ACHN (cell line): ENCODE measurements around the gene MOSMO.
A peak's percentile ranks its signal among the peaks of the same experiment; 100 is the strongest.

Source experiments
- DNase-seq: peaks from one replicate; pipeline ENCODE4 v3.0.0-alpha.2; 2015
- in situ Hi-C: cut with HindIII; loops from 2 replicates; pipeline ENCODE4 v1.10.0; 2017; ENCODE audit warnings: low sequenced_read_pairs, low pct_ligation_motif_present, low pct_unique_long_range_greater_than_20kb

The MOSMO gene

GRCh38 chr16:22073350-22073749 is 65.4 kb downstream of the MOSMO start:
- in situ Hi-C loops = no loop called here
- no peak for DNase-seq

DNA sequence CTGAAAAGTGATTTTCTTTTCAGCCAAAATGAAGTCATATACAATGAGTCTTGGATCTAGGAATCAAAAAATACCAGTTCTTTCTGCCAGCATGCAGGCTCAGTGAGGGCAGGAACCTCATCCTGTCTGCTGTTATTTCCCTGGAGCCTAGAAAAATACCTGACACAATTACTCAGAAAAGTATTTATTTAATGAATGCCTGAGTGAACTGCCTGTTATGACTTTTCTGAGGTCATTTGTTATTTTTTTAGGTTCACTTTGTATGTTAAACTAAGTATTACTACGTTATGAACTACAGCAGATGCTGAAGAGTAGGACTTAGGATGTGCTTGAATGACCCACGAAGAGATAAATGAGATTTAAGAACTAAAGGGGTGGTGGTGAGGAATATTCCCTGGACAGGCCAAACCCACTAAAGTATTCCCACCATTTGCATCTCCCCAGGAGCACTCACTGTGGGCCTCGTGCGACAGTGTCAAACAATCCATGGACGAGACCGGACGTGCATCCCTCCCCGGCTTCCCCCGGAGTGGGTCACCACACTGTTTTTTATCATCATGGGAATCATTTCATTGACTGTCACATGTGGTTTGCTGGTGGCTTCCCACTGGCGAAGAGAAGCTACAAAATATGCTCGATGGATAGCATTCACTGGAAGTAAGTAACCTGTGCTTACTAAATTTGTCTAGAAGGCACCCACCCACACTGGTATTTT is 67.3 kb downstream of the MOSMO start:
- in situ Hi-C loops = loop anchor here (25.0 kb wide), 2 partner anchors 88 to 112 kb away; no protein-coding TSS in a partner anchor
- no peak for DNase-seq

DNA sequence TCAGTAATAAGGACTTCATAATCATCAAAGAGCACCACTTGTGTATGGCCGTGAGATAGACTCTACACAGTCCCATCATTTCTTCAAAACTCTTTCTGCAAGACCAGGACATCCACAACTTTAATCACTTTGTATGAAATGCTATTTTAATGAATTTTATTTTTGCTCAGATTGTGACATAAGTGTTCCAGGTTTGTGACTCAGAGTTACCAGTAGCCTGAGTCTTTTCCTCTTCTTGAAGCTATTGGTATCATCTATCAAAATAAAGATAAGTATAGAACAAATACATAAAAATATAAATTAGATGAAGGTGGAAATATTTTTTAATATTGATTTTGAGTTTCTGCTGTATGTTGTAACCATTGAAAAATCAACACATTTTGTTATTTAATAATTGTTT is 67.9 kb downstream of the MOSMO start:
- DNase-seq = no peak
- in situ Hi-C loops = loop anchor here (25.0 kb wide), 2 partner anchors 88 to 112 kb away; no protein-coding TSS in a partner anchor

GRCh38 chr16:22077700-22078313 is 69.9 kb downstream of the MOSMO start:
- in situ Hi-C loops = loop anchor here (25.0 kb wide), 2 partner anchors 91 to 109 kb away; no protein-coding TSS in a partner anchor
- DNase-seq = peak; percentile 55

DNA sequence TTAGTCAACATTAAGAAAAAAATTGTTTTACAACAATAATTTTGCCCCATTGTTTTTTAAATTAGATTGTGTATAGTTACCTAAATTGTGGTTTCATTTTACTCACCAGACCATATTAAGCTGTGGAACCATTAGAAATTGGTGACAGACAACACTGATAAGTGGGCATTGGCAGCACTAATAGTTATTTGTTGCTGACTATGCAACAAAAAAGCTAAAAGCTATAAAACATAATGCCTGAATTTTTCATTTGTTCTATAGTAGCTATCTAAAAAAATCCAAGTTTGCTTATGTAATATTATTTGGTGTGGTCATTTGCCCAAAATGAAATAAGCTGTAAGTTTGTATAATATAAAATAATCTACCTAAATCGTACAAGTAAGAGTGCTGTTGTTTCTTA is 70.7 kb downstream of the MOSMO start:
- no peak for DNase-seq
- in situ Hi-C loops = loop anchor here (25.0 kb wide), 2 partner anchors 91 to 109 kb away; no protein-coding TSS in a partner anchor

- DNase-seq = no peak
- in situ Hi-C loops = loop anchor here (25.0 kb wide), 2 partner anchors 94 to 106 kb away; no protein-coding TSS in a partner anchor
Observed at GRCh38 chr16:22081050-22081449, 73.1 kb downstream of the MOSMO start.

- in situ Hi-C loops = loop anchor here (25.0 kb wide), 2 partner anchors 99 to 101 kb away; no protein-coding TSS in a partner anchor
- DNase-seq = no peak
Observed at GRCh38 chr16:22086440-22086839, 78.5 kb downstream of the MOSMO start.

DNA sequence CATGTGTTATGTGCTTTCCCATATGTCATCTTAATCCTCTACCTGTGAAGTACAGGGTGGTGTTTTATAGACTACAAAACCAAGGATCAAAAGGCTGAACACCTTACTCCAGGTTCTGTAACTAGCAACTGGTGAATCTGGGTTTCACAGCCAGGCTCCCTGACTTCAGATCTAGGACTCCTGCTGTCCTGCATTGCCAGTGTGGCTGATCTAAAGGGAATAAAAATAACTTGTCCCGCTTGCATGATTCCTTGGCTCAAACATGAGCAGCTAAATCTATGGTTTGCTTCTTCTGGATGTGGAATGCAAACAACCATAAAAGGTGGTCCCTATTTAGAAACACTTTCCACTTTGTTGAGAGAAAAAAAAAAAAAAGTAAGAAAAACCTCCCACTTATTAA is 80.7 kb downstream of the MOSMO start:
- no peak for DNase-seq
- in situ Hi-C loops = loop anchor here (25.0 kb wide), 2 partner anchors 99 to 101 kb away; no protein-coding TSS in a partner anchor

DNA sequence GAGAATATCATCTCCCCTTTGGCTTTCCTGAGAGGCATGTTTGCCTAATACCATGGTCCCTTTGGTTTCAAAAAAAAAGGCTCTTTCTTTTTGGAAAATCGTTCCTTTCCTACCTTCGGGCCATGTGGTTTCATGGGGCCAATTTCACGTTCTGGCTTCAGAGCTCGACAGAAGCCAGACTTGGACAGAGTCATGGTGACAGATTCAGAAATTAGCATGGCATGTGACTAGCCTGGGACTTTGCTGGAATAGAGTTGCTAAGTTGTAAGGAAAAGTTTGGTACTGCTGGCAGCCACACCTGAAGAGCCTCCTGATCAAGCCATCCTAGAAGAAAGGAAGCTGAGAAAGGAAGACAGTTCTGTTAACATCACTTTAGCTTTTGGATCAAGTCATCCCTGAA is 82.0 kb downstream of the MOSMO start:
- in situ Hi-C loops = loop anchor here (25.0 kb wide), 2 partner anchors 97 to 103 kb away; no protein-coding TSS in a partner anchor
- DNase-seq = no peak

- no peak for DNase-seq
- in situ Hi-C loops = loop anchor here (25.0 kb wide), 2 partner anchors 96 to 104 kb away; no protein-coding TSS in a partner anchor
Observed at GRCh38 chr16:22091721-22092120, 83.8 kb downstream of the MOSMO start.

DNA sequence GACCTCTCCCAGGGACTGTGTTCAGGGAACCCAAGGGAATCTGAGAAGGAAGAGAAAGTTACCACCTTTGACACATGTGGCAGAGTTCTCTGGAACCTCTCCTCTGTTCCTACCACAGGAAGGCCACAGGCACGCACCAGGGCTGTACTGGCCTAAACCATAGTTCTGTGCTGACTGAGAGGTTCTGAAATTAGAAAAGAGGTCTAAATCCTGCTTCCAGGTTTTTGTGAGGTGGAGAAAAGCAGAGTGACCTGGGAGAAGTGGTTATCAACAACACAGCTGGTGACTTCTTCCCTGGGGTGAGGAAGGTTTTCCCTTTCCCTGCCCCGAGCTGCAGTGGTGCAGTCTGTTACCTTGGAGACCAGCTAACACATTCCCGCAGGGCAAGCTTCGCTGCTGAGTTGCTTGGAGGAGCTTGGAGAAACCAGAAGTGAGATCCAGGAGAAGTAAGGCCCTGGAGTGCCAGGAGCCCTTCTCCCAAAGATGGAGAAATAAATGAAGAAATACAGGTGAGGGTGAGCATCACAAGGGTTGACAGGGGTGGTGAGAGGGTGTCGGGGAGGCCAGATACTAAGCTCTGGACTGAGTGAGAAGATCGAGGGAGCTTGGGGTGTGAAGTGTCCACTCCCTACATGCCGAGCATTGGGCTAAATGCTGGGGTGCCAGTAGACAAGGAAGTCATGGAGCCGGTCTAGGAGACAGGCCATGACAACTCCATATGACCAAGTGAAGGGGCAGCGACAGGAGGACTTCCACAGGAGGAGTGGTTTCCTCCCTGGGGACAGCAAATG is 84.4 kb downstream of the MOSMO start, which contains the start of gene VWA3A:
VWA3A (plus strand) TSS at position 399 of the 791 bp plus-strand sequence; CDS start at position 496, 97 bp downstream.
- in situ Hi-C loops = loop anchor here (25.0 kb wide), 2 partner anchors 95 to 105 kb away; no protein-coding TSS in a partner anchor

DNA sequence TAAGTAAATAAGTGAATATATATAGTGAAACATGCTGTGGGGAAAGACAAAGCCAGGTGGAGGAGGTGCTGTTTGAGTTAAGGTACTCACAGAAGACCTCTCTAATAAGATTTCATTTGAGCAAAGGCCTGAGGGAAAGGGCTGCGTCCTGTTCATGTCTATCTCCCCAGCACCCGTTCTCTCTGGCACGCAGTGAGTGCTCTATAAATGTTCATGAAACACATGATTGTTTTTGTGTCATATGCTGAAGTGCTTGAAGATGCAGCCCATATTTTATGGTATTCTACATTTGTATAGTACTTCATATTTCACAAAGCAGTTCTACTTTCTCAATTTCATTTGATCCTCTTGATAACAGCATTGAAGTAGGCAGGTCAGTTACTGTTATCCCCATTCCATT is 85.4 kb downstream of the MOSMO start:
- in situ Hi-C loops = loop anchor here (25.0 kb wide), 2 partner anchors 94 to 106 kb away; no protein-coding TSS in a partner anchor
- DNase-seq = no peak

More for the DNA sequence above, 84.4 kb downstream of the MOSMO start, which contains the start of gene VWA3A:
- DNase-seq = no peak

- no peak for DNase-seq
- in situ Hi-C loops = loop anchor here (25.0 kb wide), 2 partner anchors 93 to 107 kb away; no protein-coding TSS in a partner anchor
Observed at GRCh38 chr16:22093996-22094395, 86.1 kb downstream of the MOSMO start.

DNA sequence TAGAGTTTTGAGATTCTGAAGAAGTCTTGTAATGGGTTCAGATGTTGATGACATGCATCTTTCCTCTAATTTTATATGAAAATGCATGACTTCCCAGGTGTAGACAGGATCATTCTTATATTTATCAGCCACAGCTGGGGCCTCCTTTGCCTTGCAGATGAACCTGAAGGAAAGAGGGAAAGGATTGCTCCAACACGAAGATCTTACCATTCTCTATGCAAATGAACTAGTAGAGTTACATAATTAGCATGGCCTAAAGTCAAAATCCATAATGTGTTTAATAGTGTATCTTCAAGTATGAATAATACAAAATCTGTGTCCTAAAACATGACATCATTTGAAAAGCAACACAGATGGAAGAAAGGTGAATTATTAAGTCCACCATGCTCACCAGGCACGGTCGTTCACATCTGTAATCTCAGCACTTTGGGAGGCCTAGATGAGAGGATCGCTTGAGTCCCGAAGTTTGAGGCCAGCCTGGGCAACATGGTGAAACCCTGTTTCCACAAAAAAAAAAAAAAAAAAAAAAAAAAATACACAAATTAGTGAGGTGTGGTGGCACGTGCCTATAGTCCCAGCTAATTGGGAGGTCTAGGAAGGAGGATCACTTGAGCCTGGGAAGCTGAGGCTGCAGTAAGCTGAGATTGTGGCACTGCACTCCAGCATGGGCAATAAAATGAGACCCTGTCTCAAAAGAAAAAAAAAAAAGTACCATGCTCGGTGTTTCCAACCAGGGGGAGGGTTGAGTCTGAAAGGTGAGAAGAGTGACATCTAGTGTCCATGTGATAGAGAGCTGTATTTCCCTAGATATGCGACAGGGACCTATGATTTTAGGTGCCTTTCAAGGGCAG is 90.7 kb downstream of the MOSMO start:
- peak; percentile 69 for DNase-seq
- in situ Hi-C loops = loop anchor here (25.0 kb wide), 2 partner anchors 89 to 111 kb away; no protein-coding TSS in a partner anchor

- no peak for DNase-seq
- in situ Hi-C loops = loop anchor here (25.0 kb wide), 2 partner anchors 88 to 112 kb away; no protein-coding TSS in a partner anchor
Observed at GRCh38 chr16:22099256-22099975, 91.5 kb downstream of the MOSMO start.

DNA sequence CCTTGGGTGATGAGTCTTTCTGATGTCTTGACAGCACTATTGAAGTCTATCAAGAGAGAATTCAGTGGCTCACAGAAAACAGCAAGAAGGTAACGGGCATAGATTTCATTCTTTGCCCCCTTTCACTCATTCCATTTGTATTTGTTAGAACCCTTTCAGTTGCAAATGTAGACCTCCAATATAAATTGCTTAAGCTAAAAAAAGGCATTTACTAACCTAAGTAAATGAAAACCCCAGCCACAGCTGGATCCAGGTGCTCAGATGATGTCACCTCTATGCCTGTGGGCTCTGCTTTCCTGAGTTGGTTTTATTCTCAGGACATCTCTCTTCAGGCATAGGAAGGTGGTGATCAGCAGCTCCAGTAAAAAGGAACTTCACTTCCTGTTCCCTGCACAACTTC is 95.5 kb downstream of the MOSMO start:
- in situ Hi-C loops = no loop called here
- no peak for DNase-seq
